AG09309 (cell line): ENCODE measurements around the gene TMEM18.

Experiments used
- DNase-seq: peaks from one replicate; pipeline ENCODE4 v3.0.0-alpha.2; 2010; ENCODE audit warnings: low read depth
- H3K4me3 ChIP-seq: 2 replicates; pipeline ENCODE4 v1.5.1; 2011; ENCODE audit warnings: mild to moderate bottlenecking, low read depth, low read length, moderate library complexity; ENCODE audit not compliant: control insufficient read depth
- CTCF ChIP-seq: IDR thresholded peaks from 2 replicates; pipeline ENCODE4 v1.5.1; 2011; ENCODE audit warnings: mild to moderate bottlenecking, low read depth, low read length, inconsistent platforms; ENCODE audit not compliant: insufficient read depth, control insufficient read depth; ENCODE audit errors: missing control alignments

The TMEM18 gene

GRCh38 chr2:663221-663620 is 14.0 kb downstream of the TMEM18 start:
- H3K4me3 ChIP-seq: no peak overlapping the region
- TF ChIP-seq CTCF: no peak
- no peak for DNase-seq

GRCh38 chr2:661360-661635 is 15.9 kb downstream of the TMEM18 start:
- H3K4me3 ChIP-seq: no peak overlapping the region
- DNase-seq: no peak
- no peak for TF ChIP-seq CTCF

GRCh38 chr2:660586-661359 is 16.4 kb downstream of the TMEM18 start:
- DNase-seq: no peak
- H3K4me3 ChIP-seq: no peak overlapping the region
- TF ChIP-seq CTCF: no peak

GRCh38 chr2:660029-660428 is 17.2 kb downstream of the TMEM18 start:
- no peak for DNase-seq
- no peak for TF ChIP-seq CTCF
- H3K4me3 ChIP-seq: no peak overlapping the region

GRCh38 chr2:658426-658825 is 18.8 kb downstream of the TMEM18 start:
- DNase-seq: no peak
- H3K4me3 ChIP-seq: no peak overlapping the region
- TF ChIP-seq CTCF: no peak

GRCh38 chr2:657766-658165 is 19.4 kb downstream of the TMEM18 start:
- no peak for TF ChIP-seq CTCF
- no peak overlapping the region for H3K4me3 ChIP-seq
- DNase-seq: no peak

GRCh38 chr2:656676-657075 is 20.5 kb downstream of the TMEM18 start:
- H3K4me3 ChIP-seq: no peak overlapping the region
- TF ChIP-seq CTCF: no peak
- no peak for DNase-seq
